Gastrocnemius medialis (tissue), 4 donors: ENCODE results near the gene PAPPA2. TPM values are rescaled to one million over a fixed set of nuclear protein-coding genes. Genes with fewer than 3 reads are reported as not detected.

ENCODE experiments used
- ATAC-seq, 2 donors: fragments of 150-250 bp; one replicate each; pipeline ENCODE4 v1.9.1; 2016
- DNase-seq, 2 donors: peaks; one replicate each; pipeline ENCODE4 v3.0.0-alpha.2; 2019
- H3K27ac ChIP-seq, 4 donors: fragments of 200-600 bp; sonication (generic); 1 replicate in 1 of 4; 2 replicates in 3 of 4; pipeline ENCODE4 v1.5.1; 2016 to 2018; ENCODE audit warnings: mild to moderate bottlenecking in 2 of 4, moderate library complexity in 1 of 4
- H3K27me3 ChIP-seq, 3 donors: fragments of 200-600 bp; sonication (generic) in 2 of 3; 1 replicate in 1 of 3; 2 replicates in 2 of 3; pipeline versions ENCODE4 v1.5.1 to v1.6.0; 2016 to 2019; ENCODE audit warnings: mild to moderate bottlenecking in 1 of 3, moderate library complexity in 1 of 3
- H3K36me3 ChIP-seq, 2 donors: fragments of 200-600 bp; sonication (generic) in 1 of 2; one replicate each; pipeline ENCODE4 v1.5.1; 2017 to 2018
- H3K4me1 ChIP-seq, 2 donors: fragments of 200-600 bp; sonication (generic) in 1 of 2; one replicate each; pipeline ENCODE4 v1.5.1; 2016 to 2017; ENCODE audit warnings: mild to moderate bottlenecking in 2 of 2
- H3K4me3 ChIP-seq, 4 donors: fragments of 200-600 bp; sonication (generic) in 3 of 4; 1 replicate in 1 of 4; 2 replicates in 3 of 4; pipeline ENCODE4 v1.5.1; 2016 to 2019; ENCODE audit warnings: mild to moderate bottlenecking in 2 of 4
- H3K9me3 ChIP-seq, 3 donors: fragments of 200-600 bp; sonication (generic) in 2 of 3; 1 replicate in 1 of 3; 2 replicates in 2 of 3; pipeline ENCODE4 v1.5.1; 2016 to 2019
- POLR2A ChIP-seq, 2 donors: fragments of 450-650 bp; IDR thresholded peaks; one replicate each; pipeline ENCODE4 v1.6.1; 2017; ENCODE audit warnings: antibody characterized with exemption in 2 of 2, mild to moderate bottlenecking in 2 of 2, moderate library complexity in 2 of 2
- in situ Hi-C, 4 donors: fragments of 200-750 bp; cut with MboI; loops; one replicate each; pipeline versions ENCODE4 v1.15.0 to v1.8.0; 2017; ENCODE audit warnings: low sequenced_read_pairs in 4 of 4
- intact Hi-C: fragments of 100-400 bp; cut with DNase I; formaldehyde crosslinking; loops from one replicate; pipeline ENCODE4 v1.15.1; 2023; ENCODE audit warnings: low total_unique reads
- total RNA-seq, 4 donors: library from RNA; depleted of rRNA; stranded (reverse); fragments of >200 nt; gene quantifications; one replicate each; pipeline versions ENCODE4 v1.1.0 to v1.2.3, GENCODE V29; 2016
- TF ChIP-seq, protein P1 (sequence below), 5 experiments: fragments of 450-650 bp in 3 of 5; fragments of 200-600 bp in 2 of 5; sonication (generic) in 2 of 5; IDR thresholded peaks in 4 of 5; conservative IDR thresholded peaks in 1 of 5; 1 replicate in 4 of 5; 2 replicates in 1 of 5; pipeline ENCODE4 v1.5.1; 2016 to 2019; ENCODE audit warnings: antibody characterized with exemption in 5 of 5, mild to moderate bottlenecking in 3 of 5, moderate library complexity in 3 of 5

PAPPA2 gene
- total RNA-seq, 4 donors from 2014 or later: 0.11 TPM; not detected in 3

- Histone ChIP-seq H3K4me3 (no peak overlapping the region), H3K36me3 (no peaks in the 10 kb centered on the region), H3K27ac (no peak overlapping the region), H3K27me3 (no peaks in the 10 kb centered on the region), H3K9me3 (no peaks in the 10 kb centered on the region), H3K4me1 (no peaks in the 10 kb centered on the region)
- DNase-seq (no peak), ATAC-seq (no peak)
- intact Hi-C loops (no loop called here), in situ Hi-C loops (no loop called here)
- TF ChIP-seq, protein P1, sequence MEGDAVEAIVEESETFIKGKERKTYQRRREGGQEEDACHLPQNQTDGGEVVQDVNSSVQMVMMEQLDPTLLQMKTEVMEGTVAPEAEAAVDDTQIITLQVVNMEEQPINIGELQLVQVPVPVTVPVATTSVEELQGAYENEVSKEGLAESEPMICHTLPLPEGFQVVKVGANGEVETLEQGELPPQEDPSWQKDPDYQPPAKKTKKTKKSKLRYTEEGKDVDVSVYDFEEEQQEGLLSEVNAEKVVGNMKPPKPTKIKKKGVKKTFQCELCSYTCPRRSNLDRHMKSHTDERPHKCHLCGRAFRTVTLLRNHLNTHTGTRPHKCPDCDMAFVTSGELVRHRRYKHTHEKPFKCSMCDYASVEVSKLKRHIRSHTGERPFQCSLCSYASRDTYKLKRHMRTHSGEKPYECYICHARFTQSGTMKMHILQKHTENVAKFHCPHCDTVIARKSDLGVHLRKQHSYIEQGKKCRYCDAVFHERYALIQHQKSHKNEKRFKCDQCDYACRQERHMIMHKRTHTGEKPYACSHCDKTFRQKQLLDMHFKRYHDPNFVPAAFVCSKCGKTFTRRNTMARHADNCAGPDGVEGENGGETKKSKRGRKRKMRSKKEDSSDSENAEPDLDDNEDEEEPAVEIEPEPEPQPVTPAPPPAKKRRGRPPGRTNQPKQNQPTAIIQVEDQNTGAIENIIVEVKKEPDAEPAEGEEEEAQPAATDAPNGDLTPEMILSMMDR (IDR thresholded peaks at IDR 0.05 in 4 of 5, conservative IDR thresholded peaks at IDR 0.05 in 1 of 5): no peak
- no peak for TF ChIP-seq POLR2A (IDR thresholded peaks at IDR 0.05)
These were observed 6.2 kb upstream of the PAPPA2 start for GRCh38 chr1:176456795-176457194.

DNA sequence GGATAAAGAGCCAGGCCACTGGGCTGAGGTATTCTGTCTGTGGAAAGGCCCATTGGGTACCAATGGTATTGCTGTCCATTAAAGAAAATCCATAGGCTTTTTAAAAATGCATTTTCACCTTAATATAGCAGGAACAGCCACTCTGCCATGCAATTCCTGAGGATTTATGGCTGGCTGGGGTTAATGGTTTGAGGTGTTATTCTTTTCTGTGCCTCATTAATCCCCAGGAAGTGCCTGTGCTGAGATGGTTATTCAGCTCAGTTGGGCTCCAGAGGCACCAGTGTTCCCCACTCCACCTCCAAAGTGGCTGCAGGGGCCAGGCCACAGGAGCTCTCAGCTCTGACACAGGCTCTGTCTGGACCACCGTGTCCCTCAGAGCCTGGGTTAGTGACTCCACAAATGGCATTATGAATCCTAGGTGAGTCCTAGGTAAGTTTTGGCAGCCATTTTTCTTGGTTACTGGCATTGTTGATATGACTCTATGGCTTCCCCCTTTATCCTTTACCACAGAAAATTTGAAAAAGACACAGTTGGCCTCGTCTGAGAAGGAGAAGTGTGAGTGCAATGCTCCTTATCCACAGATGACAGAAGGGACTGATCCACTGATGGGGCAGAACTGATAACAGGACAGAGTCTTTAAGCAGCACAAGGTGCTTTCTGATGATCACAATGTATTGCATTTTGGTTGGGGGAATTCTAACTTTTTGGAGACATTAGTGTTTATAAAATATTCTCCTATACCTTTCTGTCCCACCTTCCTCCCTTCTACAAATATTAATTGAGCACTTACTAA lies 2.2 kb upstream of the PAPPA2 start:
- ATAC-seq (no peak), DNase-seq (no peak)
- intact Hi-C loops: no loop called here
- H3K27me3 ChIP-seq: no peaks in the 10 kb centered on the region
- no peaks in the 10 kb centered on the region for H3K36me3 ChIP-seq
- TF ChIP-seq, protein P1 (IDR thresholded peaks at IDR 0.05 in 4 of 5, conservative IDR thresholded peaks at IDR 0.05 in 1 of 5): no peak
- TF ChIP-seq POLR2A (IDR thresholded peaks at IDR 0.05): no peak
- no peaks in the 10 kb centered on the region for H3K9me3 ChIP-seq
- no peak overlapping the region for H3K27ac ChIP-seq
- no peak overlapping the region for H3K4me3 ChIP-seq
- in situ Hi-C loops: no loop called here
- no peaks in the 10 kb centered on the region for H3K4me1 ChIP-seq

DNA sequence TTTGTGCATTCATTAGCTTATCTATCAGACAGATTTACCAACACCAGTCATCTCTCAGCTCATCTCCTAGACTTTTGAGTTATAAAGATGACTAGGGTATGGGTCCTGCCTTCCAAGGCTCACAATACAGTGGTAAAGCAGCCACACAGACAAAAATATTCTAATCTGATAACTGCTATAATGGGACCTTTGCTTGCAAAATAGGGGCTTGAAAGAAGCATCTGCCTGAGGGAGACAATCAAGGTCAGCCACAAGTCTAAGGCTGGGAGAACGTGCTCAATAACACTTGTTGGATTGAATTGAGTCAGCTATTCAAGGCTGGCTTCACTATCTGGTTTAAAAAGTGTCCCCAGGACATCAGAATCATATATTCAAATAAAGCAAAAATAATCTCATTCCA lies 1.4 kb upstream of the PAPPA2 start:
- Histone ChIP-seq H3K9me3 (no peaks in the 10 kb centered on the region), H3K27ac (no peak overlapping the region), H3K4me1 (no peaks in the 10 kb centered on the region), H3K4me3 (no peak overlapping the region), H3K27me3 (no peaks in the 10 kb centered on the region), H3K36me3 (no peaks in the 10 kb centered on the region)
- in situ Hi-C loops: no loop called here
- intact Hi-C loops: no loop called here
- DNase-seq (no peak), ATAC-seq (no peak)
- no peak for TF ChIP-seq POLR2A (IDR thresholded peaks at IDR 0.05)
- TF ChIP-seq, protein P1 (IDR thresholded peaks at IDR 0.05 in 4 of 5, conservative IDR thresholded peaks at IDR 0.05 in 1 of 5): no peak

DNA sequence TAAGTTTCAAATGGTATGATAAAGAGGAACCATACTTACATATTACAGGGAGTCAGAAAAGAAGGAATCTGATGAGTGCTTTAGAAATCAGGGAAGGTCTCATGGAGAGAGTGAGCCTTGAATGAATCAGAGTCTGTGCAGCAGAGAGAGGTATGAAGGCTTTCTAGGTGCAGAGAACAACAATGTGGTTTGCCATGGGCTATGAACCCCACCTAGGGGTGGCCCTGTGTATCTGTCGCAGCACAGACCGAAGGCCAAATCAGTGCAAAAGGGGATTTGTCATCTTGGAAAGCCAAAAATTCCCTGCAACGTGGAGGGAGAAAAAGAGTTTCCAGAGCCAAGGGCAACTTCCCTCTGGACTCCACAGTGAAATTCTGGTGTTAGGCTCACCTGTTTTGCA lies 3.5 kb downstream of the PAPPA2 start:
- Histone ChIP-seq H3K27ac (no peak overlapping the region), H3K4me3 (no peak overlapping the region), H3K36me3 (no peaks in the 10 kb centered on the region), H3K9me3 (no peaks in the 10 kb centered on the region), H3K4me1 (no peaks in the 10 kb centered on the region), H3K27me3 (no peaks in the 10 kb centered on the region)
- TF ChIP-seq, protein P1 (IDR thresholded peaks at IDR 0.05 in 4 of 5, conservative IDR thresholded peaks at IDR 0.05 in 1 of 5): no peak
- TF ChIP-seq POLR2A (IDR thresholded peaks at IDR 0.05): no peak
- DNase-seq: no peak
- intact Hi-C loops (no loop called here), in situ Hi-C loops (no loop called here)
- ATAC-seq: no peak
